H1 (cell line): ENCODE data around the gene HSD11B1. TPM values are rescaled to one million over a fixed set of nuclear protein-coding genes. Genes with fewer than 3 reads are reported as not detected.

Experiments used
- CTCF ChIA-PET: fragments of 300-600 bp; sonication (Branson Sonifier 250); formaldehyde crosslinking; loops from one replicate; lab custom pipeline; 2021; ENCODE audit not compliant: partially characterized antibody; lab: Charles Lee
- POLR2A ChIA-PET: fragments of 300-600 bp; sonication (Branson Sonifier 250); formaldehyde crosslinking; loops from one replicate; lab custom pipeline; 2021; ENCODE audit warnings: inconsistent platforms; ENCODE audit not compliant: partially characterized antibody; lab: Charles Lee
- DNase-seq, 2 experiments: peaks; one replicate each; pipeline versions ENCODE4 v3.0.0 to v3.0.0-alpha.2; 2010 to 2022; ENCODE audit warnings: low spot score in 2 of 2, low read depth in 1 of 2, mixed read lengths in 1 of 2
- FAIRE-seq: peaks from 2 replicates; lab custom pipeline; 2011; peaks lifted over from hg19 to GRCh38; lab: Jason Lieb, UNC
- H2AFZ ChIP-seq: 2 replicates; pipeline ENCODE4 v1.8.1; 2012; ENCODE audit warnings: low read length, inconsistent platforms
- H2AK5ac ChIP-seq: 2 replicates; pipeline ENCODE4 v1.6.1; 2013; ENCODE audit warnings: low read depth, low read length
- H2BK120ac ChIP-seq: replicated peaks from 2 replicates; pipeline ENCODE3; 2013; ENCODE audit warnings: low read depth, low read length, inconsistent platforms
- H2BK12ac ChIP-seq: 2 replicates; pipeline ENCODE4 v1.6.1; 2013; ENCODE audit warnings: low read depth, low read length
- H2BK15ac ChIP-seq: 2 replicates; pipeline ENCODE4 v1.6.1; 2013; ENCODE audit warnings: low read length
- H2BK20ac ChIP-seq: 2 replicates; pipeline ENCODE4 v1.6.1; 2013; ENCODE audit warnings: low read length
- H2BK5ac ChIP-seq: 2 replicates; pipeline ENCODE4 v1.6.1; 2013; ENCODE audit warnings: low read depth, low read length
- H3K14ac ChIP-seq: 2 replicates; pipeline ENCODE4 v1.6.1; 2013; ENCODE audit warnings: inconsistent platforms; ENCODE audit not compliant: insufficient read length
- H3K18ac ChIP-seq: 2 replicates; pipeline ENCODE4 v1.6.1; 2013; ENCODE audit warnings: low read length; ENCODE audit errors: extremely low read depth
- H3K23ac ChIP-seq: 2 replicates; pipeline ENCODE4 v1.6.1; 2013; ENCODE audit warnings: inconsistent platforms; ENCODE audit not compliant: insufficient read length
- H3K23me2 ChIP-seq: 2 replicates; pipeline ENCODE4 v1.6.1; 2013; ENCODE audit warnings: low read depth, low read length
- H3K27ac ChIP-seq: 2 replicates; pipeline ENCODE4 v1.6.1; 2011; ENCODE audit warnings: low read depth, low read length, inconsistent platforms
- H3K27me3 ChIP-seq, 4 experiments: replicated peaks in 1 of 4; 1 replicate in 1 of 4; 2 replicates in 3 of 4; pipeline versions ENCODE4 v1.6.1 to v1.8.1; 2011 to 2013; ENCODE audit warnings: low read length in 3 of 4, mild to moderate bottlenecking in 3 of 4, inconsistent platforms in 2 of 4, mixed read lengths in 2 of 4, moderate library complexity in 1 of 4; ENCODE audit not compliant: control insufficient read depth in 3 of 4, insufficient read depth in 3 of 4; ENCODE audit errors: extremely low read depth in 1 of 4
- H3K36me3 ChIP-seq, 4 experiments: 2 replicates each; pipeline versions ENCODE4 v1.6.1 to v1.8.1; 2011 to 2013; ENCODE audit warnings: mild to moderate bottlenecking in 4 of 4, low read length in 3 of 4, moderate library complexity in 2 of 4, control low read depth in 1 of 4, inconsistent platforms in 1 of 4; ENCODE audit not compliant: insufficient read depth in 4 of 4, control insufficient read depth in 2 of 4
- H3K4ac ChIP-seq: replicated peaks from 2 replicates; pipeline ENCODE3; 2013; ENCODE audit warnings: low read length, low read depth, mixed read lengths, inconsistent platforms; ENCODE audit not compliant: insufficient read length
- H3K4me1 ChIP-seq, 4 experiments: replicated peaks in 1 of 4; 1 replicate in 1 of 4; 2 replicates in 3 of 4; pipeline versions ENCODE4 v1.6.1 to v1.8.1; 2011 to 2013; ENCODE audit warnings: low read length in 3 of 4, inconsistent platforms in 2 of 4, mixed read lengths in 1 of 4; ENCODE audit not compliant: insufficient read depth in 4 of 4, control insufficient read depth in 3 of 4
- H3K4me2 ChIP-seq, 2 experiments: 2 replicates each; pipeline versions ENCODE4 v1.6.1 to v1.8.1; 2011 to 2013; ENCODE audit warnings: low read depth in 2 of 2, low read length in 2 of 2, control low read depth in 1 of 2, inconsistent platforms in 1 of 2, mild to moderate bottlenecking in 1 of 2; ENCODE audit not compliant: insufficient read depth in 1 of 2
- H3K4me3 ChIP-seq, 4 experiments: fragments of 200-600, 300-600 bp in 1 of 4; sonication (generic), shearing (Covaris generic), sonication (Bioruptor Twin) in 1 of 4; 2 replicates each; pipeline versions ENCODE4 v1.5.1 to v1.8.1; 2011 to 2016; ENCODE audit warnings: low read length in 4 of 4, low read depth in 3 of 4, control low read depth in 2 of 4, inconsistent platforms in 2 of 4, mild to moderate bottlenecking in 2 of 4, mixed read lengths in 1 of 4, moderate library complexity in 1 of 4; ENCODE audit not compliant: insufficient read depth in 2 of 4; ENCODE audit errors: extremely low read depth in 1 of 4
- H3K56ac ChIP-seq: replicated peaks from 2 replicates; pipeline ENCODE3; 2013; ENCODE audit warnings: low read depth, mild to moderate bottlenecking, mixed read lengths, low read length, inconsistent platforms; ENCODE audit not compliant: insufficient read length
- H3K79me1 ChIP-seq: 2 replicates; pipeline ENCODE4 v1.6.1; 2013; ENCODE audit warnings: low read depth, low read length, control low read depth
- H3K79me2 ChIP-seq, 2 experiments: 2 replicates each; pipeline versions ENCODE4 v1.6.1 to v1.8.1; 2012 to 2013; ENCODE audit warnings: low read length in 2 of 2, mild to moderate bottlenecking in 2 of 2, inconsistent platforms in 1 of 2; ENCODE audit not compliant: insufficient read depth in 2 of 2, control insufficient read depth in 1 of 2
- H3K9ac ChIP-seq, 4 experiments: replicated peaks in 1 of 4; 1 replicate in 1 of 4; 2 replicates in 3 of 4; pipeline versions ENCODE4 v1.6.1 to v1.8.1; 2011 to 2013; ENCODE audit warnings: low read depth in 3 of 4, low read length in 3 of 4, control low read depth in 2 of 4, mild to moderate bottlenecking in 2 of 4, moderate library complexity in 2 of 4, inconsistent platforms in 1 of 4; ENCODE audit errors: extremely low read depth in 1 of 4
- H3K9me3 ChIP-seq, 2 experiments: 2 replicates each; pipeline versions ENCODE4 v1.6.1 to v1.8.1; 2012 to 2013; ENCODE audit warnings: mild to moderate bottlenecking in 2 of 2, moderate library complexity in 2 of 2, control low read depth in 1 of 2, inconsistent platforms in 1 of 2, low read depth in 1 of 2, low read length in 1 of 2, mixed read lengths in 1 of 2; ENCODE audit not compliant: insufficient read depth in 2 of 2
- H4K20me1 ChIP-seq, 2 experiments: replicated peaks in 1 of 2; 2 replicates each; pipeline versions ENCODE3 to v1.8.1; 2011 to 2013; ENCODE audit warnings: inconsistent platforms in 2 of 2, low read length in 2 of 2, mild to moderate bottlenecking in 1 of 2; ENCODE audit not compliant: insufficient read depth in 2 of 2, control insufficient read depth in 1 of 2
- H4K5ac ChIP-seq: 2 replicates; pipeline ENCODE4 v1.6.1; 2013; ENCODE audit warnings: low read length, low read depth, mixed read lengths, inconsistent platforms; ENCODE audit not compliant: insufficient read length
- H4K8ac ChIP-seq: 2 replicates; pipeline ENCODE4 v1.8.0; 2013; ENCODE audit warnings: mild to moderate bottlenecking, moderate library complexity, low read length, inconsistent platforms; ENCODE audit not compliant: insufficient read depth; ENCODE audit errors: extremely low read depth
- H4K91ac ChIP-seq: replicated peaks from 2 replicates; pipeline ENCODE3; 2013; ENCODE audit warnings: low read length, mixed read lengths, inconsistent platforms; ENCODE audit not compliant: insufficient read length
- ASH2L ChIP-seq: fragments of 200-600, 300-600 bp; sonication (generic); IDR thresholded peaks from one replicate; pipeline ENCODE4 v1.7.1; 2017; ENCODE audit warnings: low read length
- EGR1 ChIP-seq: IDR thresholded peaks from 2 replicates; pipeline ENCODE4 v1.6.1; 2011; ENCODE audit warnings: low read depth, low read length, borderline replicate concordance
- EP300 ChIP-seq, 2 experiments: IDR thresholded peaks; 1 replicate in 1 of 2; 2 replicates in 1 of 2; pipeline ENCODE4 v1.6.1; 2011 to 2012; ENCODE audit warnings: low read depth in 2 of 2, low read length in 2 of 2, mild to moderate bottlenecking in 2 of 2, borderline replicate concordance in 1 of 2, inconsistent platforms in 1 of 2, moderate library complexity in 1 of 2
- HDAC2 ChIP-seq, 2 experiments: fragments of 300-600 bp in 1 of 2; sonication (generic) in 1 of 2; IDR thresholded peaks; 2 replicates each; pipeline ENCODE4 v1.6.1; 2011 to 2012; ENCODE audit warnings: low read depth in 2 of 2, low read length in 2 of 2, mild to moderate bottlenecking in 2 of 2, moderate library complexity in 2 of 2, borderline replicate concordance in 1 of 2, inconsistent platforms in 1 of 2
- KDM5A ChIP-seq: fragments of 200-600 bp; IDR thresholded peaks from 2 replicates; pipeline ENCODE4 v1.7.1; 2012; ENCODE audit warnings: mild to moderate bottlenecking, low read length, inconsistent platforms, mixed read lengths
- NRF1 ChIP-seq: IDR thresholded peaks from 2 replicates; pipeline ENCODE4 v1.6.1; 2011; ENCODE audit warnings: mild to moderate bottlenecking, low read depth, low read length, improper control_type of control experiment
- PHF8 ChIP-seq: fragments of 200-600 bp; sonication (generic); conservative IDR thresholded peaks from 2 replicates; pipeline ENCODE4 v1.7.1; 2012; ENCODE audit warnings: low read depth, mild to moderate bottlenecking, inconsistent platforms, low read length, moderate library complexity
- RAD21 ChIP-seq, 2 experiments: IDR thresholded peaks in 1 of 2; conservative IDR thresholded peaks in 1 of 2; 2 replicates each; pipeline ENCODE4 v1.6.1; 2011; ENCODE audit warnings: low read depth in 2 of 2, low read length in 2 of 2, improper control_type of control experiment in 1 of 2, inconsistent platforms in 1 of 2, mild to moderate bottlenecking in 1 of 2, moderate library complexity in 1 of 2
- SIRT6 ChIP-seq: IDR thresholded peaks from one replicate; pipeline ENCODE4 v1.7.1; 2012; ENCODE audit warnings: low read length, inconsistent platforms
- SIX5 ChIP-seq: IDR thresholded peaks from 2 replicates; pipeline ENCODE4 v1.6.1; 2011; ENCODE audit warnings: mild to moderate bottlenecking, low read depth, low read length
- WGBS, 2 experiments: shearing (Covaris generic) in 1 of 2; methylation state at CpG; one replicate each; pipeline versions ENCODE4 v1.1.6 to v1.1.7; 2013 to 2015; ENCODE audit warnings: low lambda C conversion rate in 2 of 2, mixed read lengths in 2 of 2, inconsistent platforms in 1 of 2, low coverage in 1 of 2, missing lambda C conversion rate in 1 of 2; ENCODE audit not compliant: insufficient replicate concordance in 2 of 2, insufficient coverage in 1 of 2, insufficient read length in 1 of 2; ENCODE audit errors: extremely low coverage in 1 of 2, missing lambda C conversion rate in 1 of 2; 5-methylcytosine and 5-hydroxymethylcytosine counted together
- polyA plus RNA-seq, 7 experiments: library from polyadenylated mRNA; depleted of rRNA in 3 of 7; stranded (reverse) in 5 of 7; unstranded in 2 of 7; fragments of >200 nt in 5 of 7; fragments of 200-250 nt in 2 of 7; gene quantifications; 1 replicate in 5 of 7; 2 replicates in 1 of 7; 4 replicates in 1 of 7; pipeline versions ENCODE4 v1.2.1 to v1.2.3, GENCODE V29; 2011 to 2013; ENCODE audit warnings: missing spikeins in 2 of 7, mixed read lengths in 2 of 7
- total RNA-seq: library from RNA; stranded (reverse); fragmentation: NEBNext Ultra II Directional; extraction: Animal tissue kit (Norgen Biotek cat#: 25700); gene quantifications from 2 replicates; pipeline ENCODE4 v1.2.1, GENCODE V29; 2021
- TF ChIP-seq, protein P1 (sequence below): IDR thresholded peaks from 2 replicates; pipeline ENCODE4 v1.6.1; 2012; ENCODE audit warnings: inconsistent platforms

Gene HSD11B1
- total and polyA plus RNA-seq, 2 of the 8 experiments (the other 6 are each of a cell fraction or from before 2014, with no cell fraction given): not detected

DNA sequence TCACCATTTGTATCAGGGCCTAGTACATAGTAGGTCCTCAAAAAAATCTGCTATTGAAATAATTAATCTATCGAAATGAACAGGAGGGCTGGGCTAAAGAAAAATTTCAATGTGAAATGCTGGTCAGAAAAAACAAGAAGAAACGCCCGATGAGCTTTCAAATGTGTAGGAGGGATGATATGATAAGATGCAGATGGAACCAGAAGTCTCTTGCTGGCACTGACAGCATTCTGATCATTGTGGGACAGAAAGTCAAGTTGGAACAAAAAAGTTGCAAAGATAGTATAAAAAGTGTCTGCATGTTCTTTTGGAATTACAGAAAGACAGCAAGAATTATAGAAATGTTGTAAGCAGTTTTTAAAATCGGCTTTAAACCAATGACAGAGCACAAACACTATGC is 18.3 kb upstream of the HSD11B1 start:
- CTCF ChIA-PET: interaction anchor here (0.6 to 3.0 kb wide), 10 partner anchors 10 to 136 kb away, joined by 3 to 18 read pairs (median 4); partner anchors contain the start of gene HSD11B1
- POLR2A ChIA-PET: interaction anchor here (1.0 kb wide), 1 partner anchor 12 kb away, joined by 4 read pairs; the partner anchor contains the start of gene G0S2

More for the DNA sequence above, 18.3 kb upstream of the HSD11B1 start:
- Histone ChIP-seq H2BK120ac (no peak overlapping the region), H2BK15ac (no peak overlapping the region), H3K56ac (no peak overlapping the region), H2BK5ac (no peak overlapping the region), H3K27ac (no peak overlapping the region), H3K14ac (no peak overlapping the region), H3K23ac (no peak overlapping the region), H3K9me3 (no peaks in the 10 kb centered on the region), H3K27me3 (peaks cover 0 to 1% (median 0%) of the 10 kb centered on the region in 4 experiments; a peak in 1 of 7 replicates), H2BK12ac (no peak overlapping the region), H3K79me1 (no peaks in the 10 kb centered on the region), H2BK20ac (no peak overlapping the region), H3K9ac (no peak overlapping the region), H3K4me1 (no peaks in the 10 kb centered on the region), H3K4ac (no peak overlapping the region), H3K23me2 (no peaks in the 10 kb centered on the region), H3K36me3 (no peaks in the 10 kb centered on the region), H2AFZ (no peak overlapping the region), H4K20me1 (no peaks in the 10 kb centered on the region), H3K18ac (no peak overlapping the region), H4K8ac (no peak overlapping the region), H3K79me2 (no peaks in the 10 kb centered on the region), H3K4me2 (no peak overlapping the region), H4K91ac (no peak overlapping the region), H3K4me3 (no peak overlapping the region), H4K5ac (no peak overlapping the region), H2AK5ac (no peak overlapping the region)
- 93% methylated on average over 4 of the region's 4 CpGs; no CpG with 5 or more reads in 1 of the 2 experiments for WGBS, 2 experiments
- no peak for FAIRE-seq
- no peak for TF ChIP-seq SIX5
- no peak for TF ChIP-seq PHF8
- TF ChIP-seq KDM5A: no peak
- TF ChIP-seq ASH2L: no peak
- no peak for TF ChIP-seq SIRT6
- TF ChIP-seq, protein P1, sequence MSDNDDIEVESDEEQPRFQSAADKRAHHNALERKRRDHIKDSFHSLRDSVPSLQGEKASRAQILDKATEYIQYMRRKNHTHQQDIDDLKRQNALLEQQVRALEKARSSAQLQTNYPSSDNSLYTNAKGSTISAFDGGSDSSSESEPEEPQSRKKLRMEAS: no peak
- no peak for TF ChIP-seq EP300 (IDR thresholded peaks at IDR 0.05; ENCODE audit: borderline replicate concordance in 1 of 2, low read depth in 2 of 2, low read length in 2 of 2)
- TF ChIP-seq NRF1: no peak
- no peak for TF ChIP-seq RAD21 (IDR thresholded peaks at IDR 0.05 in 1 of 2, conservative IDR thresholded peaks at IDR 0.05 in 1 of 2; ENCODE audit: low read depth in 2 of 2, low read length in 2 of 2)
- no peak for TF ChIP-seq HDAC2 (IDR thresholded peaks at IDR 0.05; ENCODE audit: borderline replicate concordance in 1 of 2, low read depth in 2 of 2, low read length in 2 of 2)
- no peak for TF ChIP-seq EGR1
- DNase-seq: no peak
